ENCODE data around the gene MAX. TPM values are rescaled to one million over a fixed set of nuclear protein-coding genes. Genes with fewer than 3 reads are reported as not detected.

MAX gene
- total RNA-seq, 1 experiment from 2014 or later = 68.9 TPM

DNA sequence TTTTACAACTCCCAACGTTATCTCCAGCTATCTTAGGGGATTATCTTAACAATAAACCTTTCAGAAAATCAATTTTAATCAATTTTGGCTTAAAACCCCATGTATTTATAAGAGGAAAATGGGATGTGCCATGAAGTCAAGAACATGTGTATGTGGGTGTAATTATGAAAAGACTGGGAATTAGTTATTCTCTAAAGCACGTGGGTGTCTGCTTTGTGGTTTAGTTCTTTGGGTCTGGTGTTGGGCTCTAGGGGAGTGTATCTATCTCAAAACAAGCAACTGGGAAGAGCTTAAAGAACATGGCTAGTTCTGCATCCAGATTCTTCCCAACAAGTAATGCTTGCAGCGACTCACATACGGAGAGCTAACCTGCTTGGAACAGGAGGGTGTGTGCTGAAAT, 40.1 kb upstream of the MAX start:
- no peaks in the 10 kb centered on the region for H4K20me1 ChIP-seq (ENCODE audit: low read length)
- ChIA-PET POLR2A (ENCODE audit: unreplicated experiment) (no interaction called here), CTCF (no interaction called here)
- no peaks in the 10 kb centered on the region for H3K9me2 ChIP-seq (replicated peaks; ENCODE audit: low read length)
- H3F3A ChIP-seq (ENCODE audit: low read length, unreplicated experiment) = no peaks in the 10 kb centered on the region
- H3K4me1 ChIP-seq (ENCODE audit: insufficient read depth, low read length) = no peaks in the 10 kb centered on the region
- TF ChIP-seq EZH2 (IDR thresholded peaks at IDR 0.05; ENCODE audit: low read length, unreplicated experiment) = no peak
- TF ChIP-seq EZH2phosphoT487 (IDR thresholded peaks at IDR 0.05; ENCODE audit: borderline replicate concordance, low read length) = no peak
- TF ChIP-seq, protein P1, sequence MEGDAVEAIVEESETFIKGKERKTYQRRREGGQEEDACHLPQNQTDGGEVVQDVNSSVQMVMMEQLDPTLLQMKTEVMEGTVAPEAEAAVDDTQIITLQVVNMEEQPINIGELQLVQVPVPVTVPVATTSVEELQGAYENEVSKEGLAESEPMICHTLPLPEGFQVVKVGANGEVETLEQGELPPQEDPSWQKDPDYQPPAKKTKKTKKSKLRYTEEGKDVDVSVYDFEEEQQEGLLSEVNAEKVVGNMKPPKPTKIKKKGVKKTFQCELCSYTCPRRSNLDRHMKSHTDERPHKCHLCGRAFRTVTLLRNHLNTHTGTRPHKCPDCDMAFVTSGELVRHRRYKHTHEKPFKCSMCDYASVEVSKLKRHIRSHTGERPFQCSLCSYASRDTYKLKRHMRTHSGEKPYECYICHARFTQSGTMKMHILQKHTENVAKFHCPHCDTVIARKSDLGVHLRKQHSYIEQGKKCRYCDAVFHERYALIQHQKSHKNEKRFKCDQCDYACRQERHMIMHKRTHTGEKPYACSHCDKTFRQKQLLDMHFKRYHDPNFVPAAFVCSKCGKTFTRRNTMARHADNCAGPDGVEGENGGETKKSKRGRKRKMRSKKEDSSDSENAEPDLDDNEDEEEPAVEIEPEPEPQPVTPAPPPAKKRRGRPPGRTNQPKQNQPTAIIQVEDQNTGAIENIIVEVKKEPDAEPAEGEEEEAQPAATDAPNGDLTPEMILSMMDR (conservative IDR thresholded peaks at IDR 0.05; ENCODE audit: low read depth, low read length) = no peak
- no peaks in the 10 kb centered on the region for H3K36me3 ChIP-seq (ENCODE audit: low read depth, low read length)
- no peak overlapping the region for H3K4me3 ChIP-seq (ENCODE audit: low read length)
- H2AFZ ChIP-seq (ENCODE audit: low read length) = no peak overlapping the region
- no peak overlapping the region for H3K27ac ChIP-seq (ENCODE audit: low read length)
- no peaks in the 10 kb centered on the region for H3K79me2 ChIP-seq (ENCODE audit: low read length)
- no peaks in the 10 kb centered on the region for H3K9me3 ChIP-seq (ENCODE audit: low read length)
- BruUV-seq (replicated peaks) = no TSS peak
- no peak overlapping the region for H3K4me2 ChIP-seq (ENCODE audit: low read length)
- no peak overlapping the region for H3K9ac ChIP-seq (ENCODE audit: low read length)
- DNase-seq (no peak), ATAC-seq (no peak)
- intact Hi-C loops (cut with micrococcal nuclease) = no loop called here
- peaks cover 14% of the 10 kb centered on the region for H3K27me3 ChIP-seq (ENCODE audit: low read length)

DNA sequence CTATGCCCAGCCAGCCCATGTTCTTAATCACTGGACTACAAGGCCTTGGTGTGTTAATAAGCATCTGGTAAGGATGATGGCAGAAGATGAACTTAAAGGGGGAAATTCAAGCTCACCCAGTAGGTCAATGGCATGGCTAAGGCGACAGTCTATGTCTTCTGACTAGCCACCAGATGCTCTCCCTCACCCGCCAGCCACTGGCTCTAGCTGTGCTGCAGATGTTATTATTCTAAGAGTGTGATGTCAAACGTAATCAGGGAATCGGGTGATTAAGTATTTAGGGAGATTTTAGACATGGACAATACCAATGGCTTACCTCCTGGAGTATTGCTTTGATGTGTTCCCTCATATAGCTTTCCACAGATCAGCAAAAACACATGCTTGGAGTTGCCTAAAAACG, 39.2 kb upstream of the MAX start:
- Histone ChIP-seq H3K79me2 (ENCODE audit: low read length) (no peaks in the 10 kb centered on the region), H2AFZ (ENCODE audit: low read length) (no peak overlapping the region), H3K9ac (ENCODE audit: low read length) (no peak overlapping the region), H3K4me3 (ENCODE audit: low read length) (no peak overlapping the region), H3F3A (ENCODE audit: low read length, unreplicated experiment) (no peaks in the 10 kb centered on the region), H3K4me1 (ENCODE audit: insufficient read depth, low read length) (no peaks in the 10 kb centered on the region), H3K36me3 (ENCODE audit: low read depth, low read length) (no peaks in the 10 kb centered on the region), H3K4me2 (ENCODE audit: low read length) (no peak overlapping the region), H4K20me1 (ENCODE audit: low read length) (no peaks in the 10 kb centered on the region), H3K27me3 (ENCODE audit: low read length) (peaks cover 14% of the 10 kb centered on the region), H3K9me2 (replicated peaks; ENCODE audit: low read length) (no peaks in the 10 kb centered on the region), H3K27ac (ENCODE audit: low read length) (no peak overlapping the region), H3K9me3 (ENCODE audit: low read length) (no peaks in the 10 kb centered on the region)
- ChIA-PET CTCF (interaction anchor here (0.6 kb wide), 1 partner anchor 929 kb away, joined by 3 read pairs; no protein-coding TSS in a partner anchor), POLR2A (ENCODE audit: unreplicated experiment) (no interaction called here)
- no peak for DNase-seq
- intact Hi-C loops (cut with micrococcal nuclease) = no loop called here
- BruUV-seq (replicated peaks) = no TSS peak
- TF ChIP-seq, protein P1 (conservative IDR thresholded peaks at IDR 0.05; ENCODE audit: low read depth, low read length) = no peak
- TF ChIP-seq EZH2phosphoT487 (IDR thresholded peaks at IDR 0.05; ENCODE audit: borderline replicate concordance, low read length) (no peak), EZH2 (IDR thresholded peaks at IDR 0.05; ENCODE audit: low read length, unreplicated experiment) (no peak)
- ATAC-seq = no peak

DNA sequence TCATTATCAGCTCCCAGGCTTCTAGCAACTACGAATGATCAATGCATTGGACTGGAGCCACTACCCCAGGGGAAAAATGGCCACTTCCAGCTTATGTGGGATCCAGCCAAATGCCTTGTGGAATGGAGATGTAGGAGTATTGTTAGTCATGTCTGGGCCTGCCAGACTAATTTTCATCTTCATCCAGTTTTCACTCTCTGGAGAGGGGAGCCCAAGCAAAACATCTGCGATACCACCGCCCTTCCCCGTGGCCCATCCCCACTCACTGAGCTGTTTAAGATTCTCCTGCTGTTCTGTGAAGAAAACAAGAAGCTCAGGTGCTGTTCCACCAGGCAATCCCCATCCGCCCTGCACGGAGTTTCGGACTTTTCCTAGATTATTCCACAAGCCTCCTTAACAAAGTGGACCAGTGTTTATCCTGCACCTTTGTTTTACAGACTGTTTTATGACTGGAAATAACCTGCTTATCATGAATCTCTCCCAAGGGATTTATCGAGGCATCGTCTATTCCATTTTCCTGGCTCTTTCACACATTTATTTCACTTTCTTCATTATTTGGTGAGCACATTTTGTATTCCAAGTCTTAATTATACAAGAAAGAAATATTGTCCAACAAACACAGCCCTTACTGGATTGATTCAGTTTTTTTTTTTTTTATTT, 35.5 kb upstream of the MAX start:
- intact Hi-C loops (cut with micrococcal nuclease) = no loop called here
- no peaks in the 10 kb centered on the region for H3K36me3 ChIP-seq (ENCODE audit: low read depth, low read length)
- ATAC-seq (no peak), DNase-seq (no peak)
- no peaks in the 10 kb centered on the region for H4K20me1 ChIP-seq (ENCODE audit: low read length)
- H3K27me3 ChIP-seq (ENCODE audit: low read length) = no peaks in the 10 kb centered on the region
- H3F3A ChIP-seq (ENCODE audit: low read length, unreplicated experiment) = no peaks in the 10 kb centered on the region
- no peaks in the 10 kb centered on the region for H3K4me1 ChIP-seq (ENCODE audit: insufficient read depth, low read length)
- no peak overlapping the region for H3K27ac ChIP-seq (ENCODE audit: low read length)
- no peak overlapping the region for H3K4me2 ChIP-seq (ENCODE audit: low read length)
- H3K9ac ChIP-seq (ENCODE audit: low read length) = no peak overlapping the region
- CTCF ChIA-PET = interaction anchor here (0.6 kb wide), 1 partner anchor 20 kb away, joined by 4 read pairs; no protein-coding TSS in a partner anchor
- BruUV-seq (replicated peaks) = no TSS peak
- no peak overlapping the region for H2AFZ ChIP-seq (ENCODE audit: low read length)
- H3K79me2 ChIP-seq (ENCODE audit: low read length) = no peaks in the 10 kb centered on the region
- H3K9me2 ChIP-seq (replicated peaks; ENCODE audit: low read length) = no peaks in the 10 kb centered on the region
- H3K9me3 ChIP-seq (ENCODE audit: low read length) = no peaks in the 10 kb centered on the region
- no peak overlapping the region for H3K4me3 ChIP-seq (ENCODE audit: low read length)
- TF ChIP-seq EZH2phosphoT487 (IDR thresholded peaks at IDR 0.05; ENCODE audit: borderline replicate concordance, low read length) (no peak), EZH2 (IDR thresholded peaks at IDR 0.05; ENCODE audit: low read length, unreplicated experiment) (no peak)
- TF ChIP-seq, protein P1 (conservative IDR thresholded peaks at IDR 0.05; ENCODE audit: low read depth, low read length) = no peak
- POLR2A ChIA-PET (ENCODE audit: unreplicated experiment) = no interaction called here
